Left colon (tissue), 2 donors: Measurements from ENCODE around the gene AFM. TPM values are rescaled to one million over a fixed set of nuclear protein-coding genes. Genes with fewer than 3 reads are reported as not detected.

Source experiments
- ATAC-seq: fragments of 200-7000 bp; cut with Tn5 transposase; one replicate; pipeline ENCODE4 v1.9.1; 2020; ENCODE audit warnings: mild to moderate bottlenecking, moderate library complexity
- DNase-seq, 2 donors: peaks; one replicate each; pipeline ENCODE4 v3.0.0-alpha.2; 2020
- intact Hi-C, 2 donors: fragments of 100-400 bp; cut with DNase I in 1 of 2; cut with micrococcal nuclease in 1 of 2; formaldehyde crosslinking; loops; one replicate each; pipeline versions ENCODE4 v1.11.2 to v1.14.0; 2022; cut with DNase I, micrococcal nuclease
- total RNA-seq, 2 donors: library from RNA; stranded (reverse); fragmentation: NEBNext Ultra II Directional; extraction: Animal tissue kit (Norgen Biotek cat#: 25700); gene quantifications; one replicate each; pipeline ENCODE4 v1.2.1, GENCODE V29; 2021
- donor health status: DM: no; HTN: no; CAD: no.
- donor health status: DM: yes; HTN: yes; CAD: no.

The AFM gene
- total RNA-seq, 2 donors from 2014 or later, result not detected

- DNase-seq (no peak), ATAC-seq (no peak)
- intact Hi-C loops, result no loop called here
Observed at GRCh38 chr4:73485596-73485995, 4.1 kb downstream of the AFM start.

GRCh38 chr4:73486497-73486896 lies 5.0 kb downstream of the AFM start:
- DNase-seq, result no peak
- intact Hi-C loops, result no loop called here
- no peak for ATAC-seq

GRCh38 chr4:73487233-73487632 lies 5.7 kb downstream of the AFM start:
- ATAC-seq (no peak), DNase-seq (no peak)
- intact Hi-C loops, result no loop called here

- ATAC-seq (peak; percentile 92), DNase-seq (no peak)
- intact Hi-C loops, result no loop called here
Observed at GRCh38 chr4:73499996-73500765, 18.6 kb downstream of the AFM start.

GRCh38 chr4:73501664-73502265 lies 20.2 kb downstream of the AFM start:
- intact Hi-C loops, result no loop called here
- ATAC-seq, result no peak
- no peak for DNase-seq

GRCh38 chr4:73505567-73505966 lies 24.0 kb downstream of the AFM start:
- intact Hi-C loops, result no loop called here
- ATAC-seq, result no peak
- DNase-seq, result no peak

- intact Hi-C loops, result no loop called here
- ATAC-seq, result peak; percentile 57
- no peak for DNase-seq
Observed at GRCh38 chr4:73507541-73507940, 26.0 kb downstream of the AFM start.

- DNase-seq (peak; percentile 30 to 37), ATAC-seq (peak; percentile 98)
- intact Hi-C loops, result no loop called here
Observed at GRCh38 chr4:73508651-73509050, 27.1 kb downstream of the AFM start.

GRCh38 chr4:73518340-73518739 lies 36.8 kb downstream of the AFM start:
- no peak for ATAC-seq

GRCh38 chr4:73520821-73521220 lies 39.3 kb downstream of the AFM start:
- no peak for ATAC-seq
- no peak for DNase-seq
- intact Hi-C loops, result no loop called here

More at GRCh38 chr4:73518340-73518739, 36.8 kb downstream of the AFM start:
- no peak for DNase-seq
- intact Hi-C loops, result no loop called here

GRCh38 chr4:73523126-73523525 lies 41.6 kb downstream of the AFM start:
- intact Hi-C loops, result no loop called here
- no peak for ATAC-seq
- no peak for DNase-seq

- ATAC-seq (no peak), DNase-seq (no peak)
- intact Hi-C loops, result no loop called here
Observed at GRCh38 chr4:73525611-73526010, 44.1 kb downstream of the AFM start.

GRCh38 chr4:73527196-73527595 lies 45.7 kb downstream of the AFM start:
- intact Hi-C loops, result no loop called here
- DNase-seq (no peak), ATAC-seq (no peak)

- intact Hi-C loops, result no loop called here
- DNase-seq, result no peak
- ATAC-seq, result no peak
Observed at GRCh38 chr4:73528171-73528570, 46.6 kb downstream of the AFM start.

- ATAC-seq (peak; percentile 95), DNase-seq (no peak)
- intact Hi-C loops, result no loop called here
Observed at GRCh38 chr4:73533515-73534422, 52.2 kb downstream of the AFM start.

GRCh38 chr4:73538162-73538561 lies 56.6 kb downstream of the AFM start:
- intact Hi-C loops, result no loop called here
- DNase-seq, result no peak
- ATAC-seq, result no peak

- ATAC-seq, result no peak
- intact Hi-C loops, result no loop called here
- no peak for DNase-seq
Observed at GRCh38 chr4:73539386-73539785, 57.8 kb downstream of the AFM start.

GRCh38 chr4:73540826-73541225 lies 59.3 kb downstream of the AFM start:
- ATAC-seq (no peak), DNase-seq (no peak)
- intact Hi-C loops, result no loop called here

- ATAC-seq (no peak), DNase-seq (no peak)
- intact Hi-C loops, result no loop called here
Observed at GRCh38 chr4:73541251-73541650, 59.7 kb downstream of the AFM start.

- intact Hi-C loops, result no loop called here
- ATAC-seq (no peak), DNase-seq (no peak)
Observed at GRCh38 chr4:73544620-73545019, 63.1 kb downstream of the AFM start.
